Colonic mucosa (tissue), 4 donors: ENCODE measurements around the gene CACNG8. TPM values are rescaled to one million over a fixed set of nuclear protein-coding genes. Genes with fewer than 3 reads are reported as not detected.
"Not testable (repeated sequence)": the region's sequence is repeated elsewhere in the genome, so short reads cannot be mapped to it uniquely, and the experiment has no call there.

Experiments used
- DNase-seq: peaks from one replicate; pipeline ENCODE4 v3.0.0-alpha.2; 2020
- H3K27ac ChIP-seq: fragments of 200-600 bp; one replicate; pipeline ENCODE4 v1.8.0; 2021
- H3K27me3 ChIP-seq: fragments of 200-600 bp; one replicate; pipeline ENCODE4 v1.8.0; 2021
- H3K36me3 ChIP-seq: fragments of 200-600 bp; one replicate; pipeline ENCODE4 v1.8.0; 2021
- H3K4me1 ChIP-seq: fragments of 200-600 bp; one replicate; pipeline ENCODE4 v1.8.0; 2021; ENCODE audit warnings: mild to moderate bottlenecking
- H3K4me3 ChIP-seq: fragments of 200-600 bp; one replicate; pipeline ENCODE4 v1.8.0; 2021
- H3K9ac ChIP-seq, 2 donors: one replicate each; pipeline ENCODE4 v1.7.0; 2013; ENCODE audit warnings: control low read depth in 2 of 2, low read depth in 2 of 2, low read length in 2 of 2
- H3K9me3 ChIP-seq: fragments of 200-600 bp; one replicate; pipeline ENCODE4 v1.8.0; 2021
- intact Hi-C: fragments of 100-400 bp; cut with DNase I; formaldehyde crosslinking; loops from one replicate; pipeline ENCODE4 v1.14.1; 2022
- total RNA-seq, 2 donors: library from RNA; stranded (reverse); fragmentation: NEBNext Ultra II Directional in 1 of 2; extraction: Animal tissue kit (Norgen Biotek cat#: 25700) in 1 of 2; gene quantifications; one replicate each; pipeline ENCODE4 v1.2.1, GENCODE V29; 2021
- TF ChIP-seq, protein P1 (sequence below): fragments of 200-600 bp; IDR thresholded peaks from one replicate; pipeline ENCODE4 v1.8.0; 2022; ENCODE audit warnings: antibody characterized with exemption, mild to moderate bottlenecking
- donor health status: healthy.
- donor health status: DM: no; HTN: no; CAD: no.
- donor health status: DM: no; HTN: no; CAD: no.

Gene CACNG8
- total RNA-seq, 2 donors from 2014 or later: 0.02 to 0.03 TPM

- TF ChIP-seq, protein P1, sequence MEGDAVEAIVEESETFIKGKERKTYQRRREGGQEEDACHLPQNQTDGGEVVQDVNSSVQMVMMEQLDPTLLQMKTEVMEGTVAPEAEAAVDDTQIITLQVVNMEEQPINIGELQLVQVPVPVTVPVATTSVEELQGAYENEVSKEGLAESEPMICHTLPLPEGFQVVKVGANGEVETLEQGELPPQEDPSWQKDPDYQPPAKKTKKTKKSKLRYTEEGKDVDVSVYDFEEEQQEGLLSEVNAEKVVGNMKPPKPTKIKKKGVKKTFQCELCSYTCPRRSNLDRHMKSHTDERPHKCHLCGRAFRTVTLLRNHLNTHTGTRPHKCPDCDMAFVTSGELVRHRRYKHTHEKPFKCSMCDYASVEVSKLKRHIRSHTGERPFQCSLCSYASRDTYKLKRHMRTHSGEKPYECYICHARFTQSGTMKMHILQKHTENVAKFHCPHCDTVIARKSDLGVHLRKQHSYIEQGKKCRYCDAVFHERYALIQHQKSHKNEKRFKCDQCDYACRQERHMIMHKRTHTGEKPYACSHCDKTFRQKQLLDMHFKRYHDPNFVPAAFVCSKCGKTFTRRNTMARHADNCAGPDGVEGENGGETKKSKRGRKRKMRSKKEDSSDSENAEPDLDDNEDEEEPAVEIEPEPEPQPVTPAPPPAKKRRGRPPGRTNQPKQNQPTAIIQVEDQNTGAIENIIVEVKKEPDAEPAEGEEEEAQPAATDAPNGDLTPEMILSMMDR: no peak
- no peak overlapping the region for H3K9ac ChIP-seq
- H3K36me3 ChIP-seq: no peaks in the 10 kb centered on the region
- H3K4me3 ChIP-seq: no peak overlapping the region
- H3K27ac ChIP-seq: no peak overlapping the region
- intact Hi-C loops: no loop called here
- H3K4me1 ChIP-seq: no peaks in the 10 kb centered on the region
- H3K27me3 ChIP-seq: no peaks in the 10 kb centered on the region
- DNase-seq: no peak
- no peaks in the 10 kb centered on the region for H3K9me3 ChIP-seq
These were observed 72.8 kb downstream of the CACNG8 start for GRCh38 chr19:54035215-54036178.

DNA sequence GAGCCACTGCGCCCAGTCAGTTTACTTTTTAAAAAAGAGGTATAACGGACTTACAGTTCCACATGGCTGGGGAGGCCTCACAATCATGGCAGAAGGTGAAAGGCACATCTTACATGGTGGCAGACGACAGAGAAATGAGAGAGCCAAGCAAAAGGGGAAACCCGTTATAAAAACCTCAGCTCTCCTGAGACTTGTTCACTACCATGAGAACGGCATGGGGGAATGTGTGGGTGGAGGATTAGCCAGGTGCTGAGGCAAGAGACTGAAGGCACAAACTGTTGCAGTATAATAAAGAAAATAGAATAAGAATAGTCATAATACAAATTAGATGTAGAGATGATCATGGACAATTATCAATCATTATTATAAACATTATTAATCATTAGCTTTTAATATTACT, 73.8 kb downstream of the CACNG8 start:
- DNase-seq, H3K27me3 ChIP-seq, H3K9me3 ChIP-seq, H3K4me3 ChIP-seq, H3K36me3 ChIP-seq, H3K4me1 ChIP-seq, H3K27ac ChIP-seq, intact Hi-C loops, H3K9ac ChIP-seq: not testable (repeated sequence)

Other genes starting within 250 kb of the CACNG8 start
- gene NLRP12, start 138.6 kb upstream of the CACNG8 start, total RNA-seq: under 1 TPM in 1 of 2 donors, not detected in 1; 0.11 TPM
- gene MYADM, start 95.1 kb upstream of the CACNG8 start, total RNA-seq: 100 to 1,000 TPM in 1 of 2 donors, 10 to 100 TPM in 1; 80.5 to 110 TPM
- gene PRKCG, start 80.7 kb upstream of the CACNG8 start, total RNA-seq: under 1 TPM; 0.08 to 0.22 TPM
- under 1 TPM in 1 of 2 donors, not detected in 1; 0.16 TPM for gene CACNG7, start 53.7 kb upstream of the CACNG8 start, total RNA-seq
- gene CACNG6, start 28.7 kb downstream of the CACNG8 start, total RNA-seq: not detected
- gene VSTM1, start 101.0 kb downstream of the CACNG8 start, total RNA-seq: not detected
- gene TARM1, start 118.4 kb downstream of the CACNG8 start, total RNA-seq: not detected
- gene OSCAR, start 137.9 kb downstream of the CACNG8 start, total RNA-seq: 1 to 10 TPM in 1 of 2 donors, under 1 TPM in 1; 0.57 to 1.6 TPM
- gene NDUFA3, start 139.9 kb downstream of the CACNG8 start, total RNA-seq: 100 to 1,000 TPM; 138 to 188 TPM
- gene TFPT, start 152.7 kb downstream of the CACNG8 start, total RNA-seq: 10 to 100 TPM; 15.9 to 17.2 TPM
- gene PRPF31, start 152.8 kb downstream of the CACNG8 start, total RNA-seq: 10 to 100 TPM; 39.5 to 65.6 TPM
- 10 to 100 TPM; 38.4 to 57.3 TPM for gene CNOT3, start 174.8 kb downstream of the CACNG8 start, total RNA-seq
- gene LENG1, start 196.8 kb downstream of the CACNG8 start, total RNA-seq: 1 to 10 TPM; 6.2 to 8.1 TPM
- gene TMC4, start 210.2 kb downstream of the CACNG8 start, total RNA-seq: 100 to 1,000 TPM in 1 of 2 donors, 10 to 100 TPM in 1; 80.9 to 165 TPM
- 100 to 1,000 TPM; 122 to 142 TPM for gene MBOAT7, start 226.6 kb downstream of the CACNG8 start, total RNA-seq
- 10 to 100 TPM; 47.9 to 52.7 TPM for gene TSEN34, start 228.4 kb downstream of the CACNG8 start, total RNA-seq
- 1,000 to 10,000 TPM; 1,149 to 1,300 TPM for gene RPS9, start 237.9 kb downstream of the CACNG8 start, total RNA-seq